GM21786 (cell line): ENCODE results near the gene ITIH6.
"Not testable (repeated sequence)": the region's sequence is repeated elsewhere in the genome, so short reads cannot be mapped to it uniquely, and the experiment has no call there.

Experiments
- ATAC-seq: cut with Tn5 transposase; IDR thresholded peaks from one replicate; pipeline ENCODE4 v1.9.1; 2021; ENCODE audit not compliant: unreplicated experiment

ITIH6 gene, protein sequence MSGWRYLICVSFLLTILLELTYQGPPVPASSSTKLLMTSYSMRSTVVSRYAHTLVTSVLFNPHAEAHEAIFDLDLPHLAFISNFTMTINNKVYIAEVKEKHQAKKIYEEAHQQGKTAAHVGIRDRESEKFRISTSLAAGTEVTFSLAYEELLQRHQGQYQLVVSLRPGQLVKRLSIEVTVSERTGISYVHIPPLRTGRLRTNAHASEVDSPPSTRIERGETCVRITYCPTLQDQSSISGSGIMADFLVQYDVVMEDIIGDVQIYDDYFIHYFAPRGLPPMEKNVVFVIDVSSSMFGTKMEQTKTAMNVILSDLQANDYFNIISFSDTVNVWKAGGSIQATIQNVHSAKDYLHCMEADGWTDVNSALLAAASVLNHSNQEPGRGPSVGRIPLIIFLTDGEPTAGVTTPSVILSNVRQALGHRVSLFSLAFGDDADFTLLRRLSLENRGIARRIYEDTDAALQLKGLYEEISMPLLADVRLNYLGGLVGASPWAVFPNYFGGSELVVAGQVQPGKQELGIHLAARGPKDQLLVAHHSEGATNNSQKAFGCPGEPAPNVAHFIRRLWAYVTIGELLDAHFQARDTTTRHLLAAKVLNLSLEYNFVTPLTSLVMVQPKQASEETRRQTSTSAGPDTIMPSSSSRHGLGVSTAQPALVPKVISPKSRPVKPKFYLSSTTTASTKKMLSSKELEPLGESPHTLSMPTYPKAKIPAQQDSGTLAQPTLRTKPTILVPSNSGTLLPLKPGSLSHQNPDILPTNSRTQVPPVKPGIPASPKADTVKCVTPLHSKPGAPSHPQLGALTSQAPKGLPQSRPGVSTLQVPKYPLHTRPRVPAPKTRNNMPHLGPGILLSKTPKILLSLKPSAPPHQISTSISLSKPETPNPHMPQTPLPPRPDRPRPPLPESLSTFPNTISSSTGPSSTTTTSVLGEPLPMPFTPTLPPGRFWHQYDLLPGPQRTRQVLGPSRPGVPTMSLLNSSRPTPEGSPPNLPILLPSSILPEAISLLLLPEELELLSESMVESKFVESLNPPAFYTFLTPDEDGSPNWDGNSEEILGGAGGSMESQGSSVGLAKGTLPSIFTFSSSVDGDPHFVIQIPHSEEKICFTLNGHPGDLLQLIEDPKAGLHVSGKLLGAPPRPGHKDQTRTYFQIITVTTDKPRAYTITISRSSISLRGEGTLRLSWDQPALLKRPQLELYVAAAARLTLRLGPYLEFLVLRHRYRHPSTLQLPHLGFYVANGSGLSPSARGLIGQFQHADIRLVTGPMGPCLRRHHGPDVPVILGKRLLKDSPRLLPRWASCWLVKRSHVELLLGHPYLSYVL

DNA sequence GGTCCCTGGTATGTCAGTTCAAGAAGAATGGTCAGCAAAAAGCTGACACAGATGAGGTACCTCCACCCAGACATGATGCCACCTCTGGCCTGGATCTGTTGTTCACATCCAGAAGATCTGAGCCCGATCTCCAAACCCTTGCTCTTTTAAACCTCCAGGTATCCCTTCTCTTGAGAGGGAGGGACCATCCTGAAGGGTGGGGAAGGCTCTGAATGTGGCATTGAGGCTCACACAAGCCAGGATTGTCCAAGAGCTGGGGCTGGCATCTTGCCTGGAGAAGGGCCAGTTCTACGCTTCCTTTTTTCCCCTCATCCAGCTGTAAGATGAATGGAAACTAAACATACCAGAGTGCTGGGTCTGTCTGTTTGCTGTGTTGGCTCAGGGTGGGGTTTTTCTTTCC, at the start of gene ITIH6:
TSS of gene ITIH6 (minus strand) at position 119 of the 400 bp plus-strand sequence. CDS start at position 74, 45 bp downstream.
- no peak for ATAC-seq

DNA sequence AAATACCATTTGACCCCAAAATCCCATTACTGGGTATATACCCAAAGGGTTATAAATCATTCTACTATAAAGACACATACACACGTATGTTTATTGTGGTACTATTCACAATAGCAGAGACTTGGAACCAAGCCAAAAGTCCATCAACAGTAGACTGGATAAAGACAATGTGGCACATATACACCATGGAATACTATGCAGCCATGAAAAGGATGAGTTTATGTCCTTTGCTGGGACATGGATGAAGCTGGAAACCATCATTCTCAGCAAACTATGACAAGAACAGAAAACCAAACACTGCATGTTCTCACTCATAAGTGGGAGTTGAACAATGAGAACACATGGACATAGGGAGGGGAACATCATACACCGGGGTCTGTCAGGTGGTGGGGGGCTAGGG, 49.6 kb upstream of the ITIH6 start:
- not testable (repeated sequence) for ATAC-seq

DNA sequence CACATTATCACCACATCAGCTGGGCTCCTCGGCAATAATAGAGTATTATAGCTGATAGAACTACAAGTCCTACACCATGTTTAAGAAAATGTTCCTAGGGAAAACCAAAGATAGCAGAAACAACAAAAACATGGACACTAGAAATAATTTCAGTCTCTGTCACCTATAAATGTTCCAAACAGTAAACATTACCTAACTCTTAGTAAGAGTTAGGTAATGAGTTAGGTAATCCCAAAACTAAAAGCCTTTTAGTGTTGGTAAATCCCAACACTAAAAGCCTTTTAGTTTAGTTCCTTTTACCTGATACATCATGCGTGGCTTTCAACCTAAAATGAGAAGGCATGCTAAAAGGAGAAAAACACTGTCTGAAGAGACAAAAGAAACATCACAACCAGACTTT, 45.0 kb upstream of the ITIH6 start:
- no peak for ATAC-seq

DNA sequence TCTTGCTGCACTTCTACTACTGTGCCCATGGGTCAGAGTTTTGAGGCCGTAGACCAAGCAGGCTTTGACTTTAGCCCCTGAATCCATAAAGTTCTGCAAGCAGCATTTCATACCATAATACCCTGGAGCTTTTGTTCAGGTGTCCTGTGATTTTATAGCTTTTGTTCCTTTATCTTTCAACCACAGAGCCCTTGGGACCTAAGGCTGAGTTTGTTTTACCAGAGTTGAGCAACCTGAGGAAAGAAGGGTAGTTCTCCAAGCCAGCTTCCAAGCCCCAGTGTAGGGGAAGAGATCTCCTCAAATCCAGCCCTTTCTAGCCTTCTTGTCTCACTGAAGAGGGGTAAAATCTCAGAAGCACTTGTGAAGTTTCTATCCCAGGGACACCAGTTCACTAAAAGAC, 44.6 kb upstream of the ITIH6 start:
- ATAC-seq = no peak

DNA sequence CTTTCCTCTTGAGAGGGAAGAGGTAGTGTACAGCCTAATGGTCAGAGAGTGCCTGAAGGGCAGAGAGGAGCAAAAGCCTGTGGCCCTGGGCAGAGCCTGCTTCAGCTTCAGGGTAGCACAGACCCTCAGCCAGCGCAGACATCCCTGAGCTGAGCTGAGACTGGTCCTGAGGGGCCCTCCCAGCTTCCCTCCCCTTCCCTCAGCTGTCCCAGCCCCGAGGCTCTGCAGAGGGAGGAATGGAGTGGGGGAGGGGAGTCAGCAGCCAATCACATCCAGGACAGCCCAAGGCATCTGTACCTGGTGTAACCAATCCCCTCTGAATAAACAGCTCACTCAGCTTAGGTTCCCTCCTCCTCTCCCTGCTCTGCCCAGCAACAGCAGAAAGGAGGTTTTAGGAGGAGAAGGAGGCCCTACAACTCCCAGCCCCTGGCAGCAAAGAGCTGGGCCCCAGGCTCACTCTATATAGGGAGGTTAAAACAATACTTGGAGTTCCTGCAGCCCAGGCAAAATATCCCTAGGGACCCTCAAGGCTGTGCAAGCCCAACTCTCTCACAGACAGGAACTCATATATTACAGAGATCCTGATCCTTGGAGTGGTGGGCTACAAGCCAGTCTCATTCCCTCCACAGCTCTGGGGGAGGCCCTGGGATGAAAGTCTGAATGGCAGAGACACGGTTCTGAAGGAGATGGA, 43.3 kb upstream of the ITIH6 start:
- not testable (repeated sequence) for ATAC-seq

DNA sequence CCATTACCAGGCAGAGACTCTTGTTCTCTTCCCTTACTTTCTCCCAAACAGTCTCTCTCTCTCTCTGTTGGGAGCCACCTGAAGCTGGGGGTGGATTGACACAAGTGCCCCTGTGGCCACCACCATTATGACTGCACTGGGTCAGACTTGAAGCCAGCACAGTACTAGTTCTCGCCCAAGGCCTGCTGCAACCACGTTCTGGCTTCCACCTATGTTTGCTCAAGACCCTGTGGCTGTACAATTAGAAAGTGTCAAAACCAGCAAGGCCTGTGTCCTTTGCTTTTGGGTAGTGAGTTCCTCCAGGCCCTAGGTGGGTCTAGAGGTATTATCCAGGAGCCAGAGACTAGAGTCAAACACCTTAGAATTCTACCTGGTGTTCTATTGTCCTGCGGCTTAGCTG, 40.5 kb upstream of the ITIH6 start:
- ATAC-seq = no peak

DNA sequence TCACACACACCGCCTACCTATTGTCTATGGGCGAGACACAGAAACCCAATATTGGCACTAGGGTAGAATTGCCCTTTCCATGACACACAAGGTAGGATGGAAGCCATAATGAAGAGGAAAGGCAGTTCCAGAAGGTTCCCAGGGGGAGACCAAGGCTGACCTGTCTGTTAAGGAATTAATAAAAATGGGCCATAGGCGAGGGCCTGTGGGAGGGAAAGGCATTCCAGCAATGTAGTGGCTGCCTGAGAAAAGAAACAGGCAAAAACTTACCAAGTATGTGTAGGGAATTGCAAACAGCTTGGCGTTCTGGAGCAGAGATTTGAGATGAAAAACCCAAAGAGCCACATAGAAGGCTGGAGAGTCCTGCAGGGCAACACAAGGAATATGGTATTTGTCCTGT, 28.5 kb upstream of the ITIH6 start:
- ATAC-seq = no peak

DNA sequence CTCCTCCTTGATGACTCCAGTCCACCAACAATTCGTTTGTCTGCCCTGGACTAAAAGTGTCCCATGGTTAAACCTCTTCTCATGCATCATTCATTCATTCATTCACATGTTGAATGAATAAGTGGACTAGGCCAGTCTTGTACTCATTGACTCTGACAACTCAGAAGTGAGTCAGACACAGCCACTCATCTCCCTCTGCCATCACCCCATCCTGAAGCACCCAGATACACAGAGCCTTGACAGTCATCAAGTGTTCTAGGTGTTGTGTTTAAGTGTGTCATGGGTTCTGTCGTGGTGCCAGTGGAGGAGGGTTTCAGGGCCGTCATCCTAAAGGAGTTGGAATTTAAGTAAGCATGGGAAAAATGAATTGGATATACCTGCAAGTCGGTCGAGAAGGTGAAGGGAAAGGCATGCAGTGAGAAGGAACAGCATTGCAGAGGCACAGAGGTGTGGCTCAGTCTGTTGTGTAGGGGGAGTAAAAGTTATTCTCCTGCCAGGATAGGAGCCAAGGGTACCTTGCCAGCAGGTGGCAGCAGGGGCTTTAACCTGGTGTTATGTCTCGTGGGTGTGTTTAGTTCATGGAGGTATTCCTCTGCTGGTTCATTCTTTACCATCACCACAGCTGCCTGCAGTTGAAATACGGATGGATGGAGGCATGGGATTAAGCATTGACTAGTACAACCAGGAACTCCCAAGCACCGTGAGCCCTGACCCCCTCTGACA, 27.8 kb upstream of the ITIH6 start:
- ATAC-seq = no peak

DNA sequence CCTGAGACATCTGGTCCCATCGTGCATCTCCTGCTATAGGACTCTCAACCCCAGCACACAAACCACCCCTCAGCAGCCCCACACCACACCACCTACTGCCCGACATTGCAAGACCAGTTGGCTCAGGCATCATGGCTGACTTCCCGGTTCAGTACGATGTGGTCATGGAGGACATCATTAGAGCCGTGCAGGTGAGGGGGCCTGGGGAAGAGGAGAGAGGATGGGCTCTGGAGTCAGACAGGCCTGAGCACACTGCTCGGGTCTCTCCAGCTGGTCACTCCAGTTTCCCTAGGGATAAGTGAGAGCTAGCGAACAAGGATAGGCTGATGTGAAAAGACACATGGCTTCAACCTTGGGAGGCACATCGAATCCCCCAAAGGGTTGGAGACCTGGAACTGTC, 26.7 kb upstream of the ITIH6 start:
- ATAC-seq = no peak

DNA sequence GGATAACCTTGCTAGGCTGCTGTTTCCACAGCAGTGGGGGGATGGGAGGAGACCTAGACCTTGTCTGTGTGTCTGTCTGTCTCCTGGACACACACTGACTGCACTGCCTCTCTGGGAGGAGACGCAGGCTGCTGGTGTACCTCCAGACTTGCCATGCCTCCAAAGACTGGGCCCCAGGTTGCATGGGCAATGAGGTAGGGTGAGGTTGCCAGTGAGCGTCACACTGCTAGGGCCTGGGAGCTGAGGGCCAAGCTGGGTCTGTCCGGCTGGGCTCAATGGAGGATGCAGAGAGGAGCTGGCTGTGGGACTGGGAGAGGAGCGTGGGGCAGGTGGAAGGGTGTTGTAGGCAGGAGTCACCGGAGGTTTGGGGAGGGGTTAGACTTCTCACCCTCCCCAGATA, 26.1 kb upstream of the ITIH6 start:
- no peak for ATAC-seq

DNA sequence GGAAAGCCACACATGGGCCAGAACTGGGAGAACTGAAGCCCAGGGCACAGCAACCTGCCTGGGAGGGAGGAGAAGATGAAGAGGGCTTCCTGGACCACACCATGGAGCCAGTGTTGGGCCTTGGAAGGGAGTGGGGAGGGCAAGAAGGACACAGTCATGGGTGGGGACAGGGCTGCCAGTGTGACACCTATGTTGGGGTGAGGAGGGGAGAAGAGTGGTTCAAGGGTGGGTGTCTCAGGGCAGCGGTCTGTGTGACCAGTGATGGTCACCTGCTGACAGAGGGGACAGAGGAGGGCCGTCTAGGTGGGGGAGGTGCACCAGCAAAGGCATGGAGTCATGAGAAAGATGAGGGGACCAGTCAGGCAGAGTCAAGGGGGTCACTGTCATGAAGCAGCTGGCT, 23.3 kb upstream of the ITIH6 start:
- no peak for ATAC-seq

DNA sequence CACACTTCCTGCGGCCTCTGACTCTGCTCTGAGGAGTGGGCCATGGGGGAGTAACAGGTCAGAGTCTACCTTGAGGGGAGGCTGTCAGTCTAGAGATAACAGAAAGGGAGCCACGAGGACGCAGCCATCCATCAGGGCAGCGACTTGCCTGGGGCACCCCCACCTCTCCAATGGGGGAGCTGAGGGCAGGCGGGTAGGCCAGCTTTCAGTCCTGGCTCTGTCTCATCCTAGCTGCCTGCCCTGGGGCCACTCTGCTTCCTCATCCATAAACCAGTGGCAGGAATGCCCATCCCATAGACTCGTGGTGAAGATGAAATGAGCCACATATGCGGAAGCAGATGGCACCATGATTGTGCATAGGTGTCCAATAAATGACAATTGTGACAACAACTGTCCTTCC, 22.7 kb upstream of the ITIH6 start:
- no peak for ATAC-seq

DNA sequence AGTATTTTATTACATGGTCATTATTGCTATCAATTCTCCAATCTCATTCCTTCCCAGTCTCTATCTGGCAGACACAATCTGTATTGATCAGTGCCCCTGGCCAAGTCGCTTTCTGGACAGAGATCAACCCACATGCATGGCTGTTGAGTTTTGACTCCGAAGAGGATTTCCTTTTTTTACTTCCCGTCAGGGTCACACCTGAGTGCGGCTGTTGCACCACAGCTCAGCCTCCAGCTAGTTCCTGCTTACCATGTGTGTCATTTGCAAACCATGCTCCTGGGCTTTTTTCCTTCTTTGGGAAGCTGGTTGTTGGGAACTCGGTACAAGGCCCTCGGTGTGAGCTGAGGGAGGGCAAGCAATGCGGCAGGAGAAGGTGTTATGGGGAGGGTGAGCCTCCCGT, 21.1 kb upstream of the ITIH6 start:
- no peak for ATAC-seq

DNA sequence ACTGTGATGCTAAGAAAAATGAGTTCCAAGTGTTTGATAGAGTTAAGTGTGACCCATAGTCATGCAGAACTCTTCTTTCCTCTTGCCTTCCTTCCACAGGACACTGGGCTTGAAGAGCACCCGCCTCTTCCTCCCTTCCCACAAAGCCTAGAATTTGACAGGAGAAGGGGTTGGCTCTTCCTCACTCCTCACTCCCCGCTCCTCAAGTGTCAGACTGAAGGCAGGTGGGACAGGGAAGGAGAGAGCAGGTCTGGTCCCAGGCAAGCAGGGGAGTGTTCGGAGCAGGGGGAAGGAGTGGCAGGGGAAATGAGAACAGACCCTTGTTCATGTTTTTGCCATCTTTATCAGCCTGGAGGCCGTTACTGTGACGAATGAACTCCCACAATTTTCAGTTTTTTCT, 20.2 kb upstream of the ITIH6 start:
- no peak for ATAC-seq

DNA sequence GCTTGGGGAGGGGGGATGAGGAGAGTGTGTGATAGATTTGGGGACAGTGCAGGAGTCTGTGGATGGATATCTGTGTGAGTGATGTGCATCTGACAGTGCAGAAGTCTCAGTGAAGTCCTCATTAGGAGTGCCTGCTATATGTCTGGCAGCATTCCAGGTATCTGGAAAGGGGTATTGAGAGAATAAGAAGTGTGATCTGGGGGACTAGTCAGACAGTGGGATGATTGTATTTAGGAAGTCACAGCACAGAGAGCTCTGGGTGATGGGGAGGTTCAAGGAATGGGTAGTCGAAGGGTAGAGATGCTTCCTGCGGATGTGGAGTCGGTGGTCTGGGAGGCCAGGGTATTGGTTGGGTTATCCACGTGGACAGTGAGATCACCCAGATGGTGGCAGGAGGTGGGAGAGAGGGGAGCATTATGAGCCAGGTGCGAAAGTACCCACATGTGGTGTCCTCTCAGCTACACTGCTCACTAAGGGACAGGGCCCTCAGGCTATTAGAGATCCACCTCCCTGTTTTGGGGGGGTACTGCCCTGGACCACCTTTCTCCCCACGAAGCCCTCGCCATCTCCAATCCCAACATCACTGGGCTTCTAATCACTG, 19.3 kb upstream of the ITIH6 start:
- no peak for ATAC-seq

DNA sequence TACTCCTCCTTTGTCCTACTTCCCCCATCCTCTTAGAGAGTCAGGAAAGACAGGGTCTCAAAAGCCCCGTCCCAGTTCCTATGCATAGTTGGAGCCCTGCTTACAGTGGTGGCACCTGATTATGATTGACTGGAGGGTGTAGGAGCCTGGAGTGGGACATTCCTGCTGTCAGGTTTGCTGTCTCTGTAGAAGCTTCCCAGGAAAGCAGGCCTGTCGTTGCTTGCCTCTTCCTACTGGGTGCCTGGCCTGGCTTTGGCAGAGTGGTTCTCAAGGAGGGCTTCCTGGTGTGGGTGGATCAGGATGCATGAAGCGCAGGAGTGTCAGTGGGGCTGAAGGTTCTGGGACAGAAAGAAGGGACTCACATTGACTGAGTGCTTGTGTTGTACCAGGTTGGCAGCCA, 14.3 kb upstream of the ITIH6 start:
- no peak for ATAC-seq

DNA sequence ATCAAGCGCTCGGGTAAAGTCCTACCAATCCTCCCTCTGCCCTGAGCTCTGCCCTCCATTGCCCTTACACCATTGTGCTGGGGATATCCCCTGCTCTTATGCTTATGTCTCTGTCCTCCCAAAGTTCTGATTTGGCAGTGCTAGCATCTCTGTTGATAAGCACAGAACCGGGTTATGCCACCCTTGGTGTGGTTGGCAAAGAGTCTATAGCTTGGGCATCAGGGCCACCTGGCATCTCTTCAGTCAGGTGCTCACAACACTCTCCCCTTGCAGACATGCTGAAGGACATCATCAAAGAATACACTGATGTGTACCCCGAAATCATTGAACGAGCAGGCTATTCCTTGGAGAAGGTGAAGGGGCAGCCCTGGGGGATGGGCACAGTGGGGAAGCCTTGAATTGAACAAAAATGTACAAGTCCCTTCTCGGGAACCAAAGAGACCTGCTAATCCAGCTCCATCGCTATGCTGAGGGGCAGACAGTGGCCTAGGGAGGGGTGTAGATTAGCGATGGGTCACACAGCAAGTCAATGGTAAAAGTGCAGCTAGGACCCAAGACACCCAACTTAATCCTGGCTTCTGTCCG, 13.3 kb upstream of the ITIH6 start:
- no peak for ATAC-seq

DNA sequence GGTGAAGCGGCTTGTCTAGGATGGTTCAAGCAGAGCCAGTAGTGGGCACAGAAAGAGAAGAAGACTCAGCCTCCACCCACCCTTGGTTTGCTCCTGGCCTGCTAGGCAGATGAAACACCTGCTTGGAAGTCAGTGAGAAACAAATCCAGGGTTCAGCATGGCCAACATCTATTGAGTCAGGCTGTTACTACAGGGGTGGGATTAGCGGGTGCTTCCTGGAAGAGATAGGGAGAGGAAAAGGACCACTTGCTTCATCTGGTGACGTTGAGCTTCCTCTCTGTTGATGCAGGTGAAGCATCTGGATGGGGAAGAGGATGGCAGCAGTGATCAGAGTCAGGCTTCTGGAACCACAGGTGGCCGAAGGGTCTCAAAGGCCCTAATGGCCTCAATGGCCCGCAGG, 12.5 kb upstream of the ITIH6 start:
- ATAC-seq = no peak
